Mesenchymal stem cell (in vitro differentiated cells and primary cell): Measurements from ENCODE around the gene NUP160.

Experiments
- DNase-seq: peaks from one replicate; pipeline ENCODE4 v3.0.0-alpha.2; 2013
- H2AFZ ChIP-seq: one replicate; pipeline ENCODE4 v1.6.1; 2013; ENCODE audit warnings: low read depth, mild to moderate bottlenecking, control low read depth, inconsistent platforms, low read length, moderate library complexity
- H2AK5ac ChIP-seq: 2 replicates; pipeline ENCODE4 v1.6.1; 2013; ENCODE audit warnings: low read length, moderate library complexity, mild to moderate bottlenecking, inconsistent platforms; ENCODE audit not compliant: severe bottlenecking
- H2BK120ac ChIP-seq: one replicate; pipeline ENCODE4 v1.6.1; 2013; ENCODE audit warnings: low read depth, mild to moderate bottlenecking, inconsistent platforms, low read length, moderate library complexity
- H2BK12ac ChIP-seq, 2 experiments: one replicate each; pipeline ENCODE4 v1.6.1; 2013; ENCODE audit warnings: inconsistent platforms in 2 of 2, low read length in 2 of 2, mild to moderate bottlenecking in 2 of 2, moderate library complexity in 2 of 2, control low read depth in 1 of 2
- H2BK15ac ChIP-seq: one replicate; pipeline ENCODE4 v1.6.1; 2013; ENCODE audit warnings: mild to moderate bottlenecking, low read depth, inconsistent platforms; ENCODE audit not compliant: poor library complexity, severe bottlenecking
- H2BK5ac ChIP-seq: 2 replicates; pipeline ENCODE4 v1.6.1; 2013; ENCODE audit warnings: low read depth, mild to moderate bottlenecking, low read length, control low read depth, inconsistent platforms; ENCODE audit not compliant: poor library complexity, severe bottlenecking
- H3K14ac ChIP-seq, 2 experiments: one replicate each; pipeline ENCODE4 v1.6.1; 2013; ENCODE audit warnings: inconsistent platforms in 2 of 2, low read length in 2 of 2, control low read depth in 1 of 2, mild to moderate bottlenecking in 1 of 2, moderate library complexity in 1 of 2
- H3K18ac ChIP-seq, 2 experiments: one replicate each; pipeline ENCODE4 v1.6.1; 2013; ENCODE audit warnings: inconsistent platforms in 2 of 2, low read length in 2 of 2, control low read depth in 1 of 2, low read depth in 1 of 2, mild to moderate bottlenecking in 1 of 2
- H3K23ac ChIP-seq, 2 experiments: one replicate each; pipeline ENCODE4 v1.6.1; 2013; ENCODE audit warnings: inconsistent platforms in 2 of 2, low read length in 2 of 2, mild to moderate bottlenecking in 2 of 2, moderate library complexity in 2 of 2, control low read depth in 1 of 2
- H3K27ac ChIP-seq: 2 replicates; pipeline ENCODE4 v1.5.1; 2013; ENCODE audit warnings: mild to moderate bottlenecking, moderate library complexity, low read length, control low read depth, inconsistent platforms; ENCODE audit not compliant: poor library complexity, severe bottlenecking
- H3K27me3 ChIP-seq, 2 experiments: 2 replicates each; pipeline versions ENCODE4 v1.6.1 to v1.7.0; 2013; ENCODE audit warnings: low read length in 2 of 2, mild to moderate bottlenecking in 2 of 2, moderate library complexity in 2 of 2, control low read depth in 1 of 2, inconsistent platforms in 1 of 2; ENCODE audit not compliant: control insufficient read depth in 1 of 2, insufficient read depth in 1 of 2
- H3K36me3 ChIP-seq, 2 experiments: 2 replicates each; pipeline versions ENCODE4 v1.6.1 to v1.7.0; 2013; ENCODE audit warnings: low read length in 2 of 2, control low read depth in 1 of 2, inconsistent platforms in 1 of 2, low read depth in 1 of 2, mild to moderate bottlenecking in 1 of 2; ENCODE audit not compliant: insufficient read depth in 2 of 2, control insufficient read depth in 1 of 2
- H3K4ac ChIP-seq, 2 experiments: one replicate each; pipeline ENCODE4 v1.6.1; 2013; ENCODE audit warnings: inconsistent platforms in 2 of 2, low read length in 2 of 2, mild to moderate bottlenecking in 2 of 2, moderate library complexity in 2 of 2, control low read depth in 1 of 2, low read depth in 1 of 2
- H3K4me1 ChIP-seq: 2 replicates; pipeline ENCODE4 v1.6.1; 2013; ENCODE audit warnings: low read depth, low read length, control low read depth; ENCODE audit not compliant: control insufficient read depth, insufficient read depth
- H3K4me2 ChIP-seq: 2 replicates; pipeline ENCODE4 v1.6.1; 2013; ENCODE audit warnings: low read length, mild to moderate bottlenecking, inconsistent platforms; ENCODE audit not compliant: poor library complexity, severe bottlenecking
- H3K4me3 ChIP-seq, 2 experiments: 2 replicates each; pipeline versions ENCODE4 v1.5.1 to v1.7.0; 2013; ENCODE audit warnings: low read length in 2 of 2, mild to moderate bottlenecking in 2 of 2, control low read depth in 1 of 2, low read depth in 1 of 2; ENCODE audit not compliant: insufficient read depth in 1 of 2
- H3K79me1 ChIP-seq: replicated peaks from 2 replicates; pipeline ENCODE4 v1.6.1; 2013; ENCODE audit warnings: mild to moderate bottlenecking, control low read depth, low read length, inconsistent platforms; ENCODE audit not compliant: poor library complexity, severe bottlenecking
- H3K9ac ChIP-seq: 2 replicates; pipeline ENCODE4 v1.7.0; 2013; ENCODE audit warnings: mild to moderate bottlenecking, low read length, moderate library complexity
- H3K9me3 ChIP-seq: 2 replicates; pipeline ENCODE4 v1.7.0; 2013; ENCODE audit warnings: mild to moderate bottlenecking, low read length; ENCODE audit not compliant: control insufficient read depth
- H4K8ac ChIP-seq: one replicate; pipeline ENCODE4 v1.6.1; 2013; ENCODE audit warnings: inconsistent platforms, mild to moderate bottlenecking, low read length, moderate library complexity
- H4K91ac ChIP-seq: one replicate; pipeline ENCODE4 v1.6.1; 2013; ENCODE audit warnings: mild to moderate bottlenecking, low read length, inconsistent platforms
- WGBS: methylation state at CpG from one replicate; pipeline ENCODE4 v1.1.7; 2013; ENCODE audit warnings: mixed read lengths; 5-methylcytosine and 5-hydroxymethylcytosine counted together

The NUP160 gene

GRCh38 chr11:47786373-47786772, 61.8 kb downstream of the NUP160 start:
- no peaks in the 10 kb centered on the region for H3K4me1 ChIP-seq
- H2BK12ac ChIP-seq, result no peak overlapping the region
- H3K36me3 ChIP-seq, result peaks cover 28 to 79% of the 10 kb centered on the region in 2 experiments
- no peak overlapping the region for H3K9ac ChIP-seq
- no peak overlapping the region for H3K27ac ChIP-seq
- no peak overlapping the region for H2BK120ac ChIP-seq
- no peak overlapping the region for H3K23ac ChIP-seq
- no peak overlapping the region for H2AFZ ChIP-seq
- 92% methylated on average over 2 of the region's 2 CpGs for WGBS
- H3K27me3 ChIP-seq, result no peaks in the 10 kb centered on the region
- no peak overlapping the region for H2BK15ac ChIP-seq
- H3K18ac ChIP-seq, result no peak overlapping the region
- H3K79me1 ChIP-seq, result no peaks in the 10 kb centered on the region
- H3K4me2 ChIP-seq, result no peak overlapping the region
- H3K9me3 ChIP-seq, result no peaks in the 10 kb centered on the region
- no peak overlapping the region for H2AK5ac ChIP-seq
- H3K14ac ChIP-seq, result no peak overlapping the region
- H4K8ac ChIP-seq, result no peak overlapping the region
- no peak overlapping the region for H3K4me3 ChIP-seq
- peak; percentile 13 for DNase-seq
- no peak overlapping the region for H4K91ac ChIP-seq
- no peak overlapping the region for H2BK5ac ChIP-seq
- no peak overlapping the region for H3K4ac ChIP-seq

- Histone ChIP-seq H3K4me1 (no peaks in the 10 kb centered on the region), H4K91ac (no peak overlapping the region), H2BK5ac (no peak overlapping the region), H3K4me2 (no peak overlapping the region), H2BK12ac (no peak overlapping the region), H3K14ac (no peak overlapping the region), H3K27me3 (no peaks in the 10 kb centered on the region), H3K4me3 (no peak overlapping the region), H3K4ac (no peak overlapping the region), H3K9me3 (no peaks in the 10 kb centered on the region), H4K8ac (no peak overlapping the region), H2AFZ (no peak overlapping the region), H3K79me1 (no peaks in the 10 kb centered on the region), H3K27ac (no peak overlapping the region), H2BK120ac (no peak overlapping the region), H3K36me3 (peaks cover 33 to 77% of the 10 kb centered on the region in 2 experiments), H3K18ac (no peak overlapping the region), H2BK15ac (no peak overlapping the region), H3K9ac (no peak overlapping the region), H3K23ac (no peak overlapping the region), H2AK5ac (no peak overlapping the region)
- 55% methylated on average over 2 of the region's 4 CpGs for WGBS
- no peak for DNase-seq
Observed at GRCh38 chr11:47784785-47785381, 63.3 kb downstream of the NUP160 start.

- Histone ChIP-seq H3K4me2 (no peak overlapping the region), H3K9ac (no peak overlapping the region), H3K4me1 (no peaks in the 10 kb centered on the region), H3K18ac (no peak overlapping the region), H2BK120ac (no peak overlapping the region), H2BK5ac (no peak overlapping the region), H3K4ac (no peak overlapping the region), H2AFZ (no peak overlapping the region), H3K14ac (no peak overlapping the region), H3K9me3 (no peaks in the 10 kb centered on the region), H4K8ac (no peak overlapping the region), H3K27me3 (no peaks in the 10 kb centered on the region), H2AK5ac (no peak overlapping the region), H3K79me1 (no peaks in the 10 kb centered on the region), H2BK15ac (no peak overlapping the region), H3K4me3 (no peak overlapping the region), H3K36me3 (peaks cover 36 to 83% of the 10 kb centered on the region in 2 experiments), H4K91ac (no peak overlapping the region), H2BK12ac (no peak overlapping the region), H3K27ac (no peak overlapping the region), H3K23ac (no peak overlapping the region)
- DNase-seq, result no peak
- WGBS, result 86% methylated on average over 1 of the region's 2 CpGs
Observed at GRCh38 chr11:47783087-47783610, 65.0 kb downstream of the NUP160 start.

GRCh38 chr11:47778878-47779483, 69.2 kb downstream of the NUP160 start:
- H2BK5ac ChIP-seq, result no peak overlapping the region
- H3K27ac ChIP-seq, result no peak overlapping the region
- no peak overlapping the region for H2BK15ac ChIP-seq
- no peak overlapping the region for H3K4me2 ChIP-seq
- peaks cover 34 to 82% of the 10 kb centered on the region in 2 experiments for H3K36me3 ChIP-seq
- no peak overlapping the region for H3K18ac ChIP-seq
- WGBS, result 95% methylated on average over 6 of the region's 7 CpGs
- H3K4ac ChIP-seq, result no peak overlapping the region
- H3K79me1 ChIP-seq, result peaks cover 3% of the 10 kb centered on the region
- H3K14ac ChIP-seq, result no peak overlapping the region
- no peak overlapping the region for H2AK5ac ChIP-seq
- H2BK12ac ChIP-seq, result no peak overlapping the region
- no peak overlapping the region for H3K23ac ChIP-seq
- H3K4me1 ChIP-seq, result no peaks in the 10 kb centered on the region
- H3K27me3 ChIP-seq, result no peaks in the 10 kb centered on the region
- H3K9me3 ChIP-seq, result no peaks in the 10 kb centered on the region
- H2AFZ ChIP-seq, result no peak overlapping the region
- H2BK120ac ChIP-seq, result no peak overlapping the region
- no peak for DNase-seq
- H3K4me3 ChIP-seq, result no peak overlapping the region
- no peak overlapping the region for H4K91ac ChIP-seq
- no peak overlapping the region for H4K8ac ChIP-seq
- H3K9ac ChIP-seq, result no peak overlapping the region
